22Rv1 (cell line): ENCODE data around the gene AKIRIN2.

Experiments used
- ZFX ChIP-seq: fragments of 450-650 bp; IDR thresholded peaks from 2 replicates; pipeline ENCODE4 v1.6.1; 2017; ENCODE audit warnings: antibody characterized with exemption, borderline replicate concordance
- TF ChIP-seq, protein P1 (sequence below): fragments of 450-650 bp; IDR thresholded peaks from 2 replicates; pipeline ENCODE4 v1.5.1; 2017; ENCODE audit warnings: mild to moderate bottlenecking

DNA sequence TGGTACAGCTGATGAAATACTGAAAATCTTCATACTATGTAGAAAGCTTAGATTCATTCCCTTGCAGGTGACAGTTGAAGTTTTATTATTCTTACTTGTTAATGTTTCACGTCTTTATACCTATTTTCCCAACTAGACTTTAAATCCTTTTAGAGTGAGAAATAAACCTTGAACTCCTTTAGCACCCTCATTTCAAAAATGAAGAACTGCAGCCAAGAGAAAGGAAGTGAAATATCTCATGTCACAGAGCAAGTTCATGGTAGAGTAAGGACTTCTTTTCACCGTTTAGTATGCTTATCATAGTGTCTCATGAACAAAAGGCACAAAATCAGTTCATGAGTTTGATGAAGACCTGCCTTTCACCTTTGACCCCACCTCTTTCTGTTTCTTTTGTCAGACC is 73.6 kb downstream of the AKIRIN2 start:
- TF ChIP-seq, protein P1, sequence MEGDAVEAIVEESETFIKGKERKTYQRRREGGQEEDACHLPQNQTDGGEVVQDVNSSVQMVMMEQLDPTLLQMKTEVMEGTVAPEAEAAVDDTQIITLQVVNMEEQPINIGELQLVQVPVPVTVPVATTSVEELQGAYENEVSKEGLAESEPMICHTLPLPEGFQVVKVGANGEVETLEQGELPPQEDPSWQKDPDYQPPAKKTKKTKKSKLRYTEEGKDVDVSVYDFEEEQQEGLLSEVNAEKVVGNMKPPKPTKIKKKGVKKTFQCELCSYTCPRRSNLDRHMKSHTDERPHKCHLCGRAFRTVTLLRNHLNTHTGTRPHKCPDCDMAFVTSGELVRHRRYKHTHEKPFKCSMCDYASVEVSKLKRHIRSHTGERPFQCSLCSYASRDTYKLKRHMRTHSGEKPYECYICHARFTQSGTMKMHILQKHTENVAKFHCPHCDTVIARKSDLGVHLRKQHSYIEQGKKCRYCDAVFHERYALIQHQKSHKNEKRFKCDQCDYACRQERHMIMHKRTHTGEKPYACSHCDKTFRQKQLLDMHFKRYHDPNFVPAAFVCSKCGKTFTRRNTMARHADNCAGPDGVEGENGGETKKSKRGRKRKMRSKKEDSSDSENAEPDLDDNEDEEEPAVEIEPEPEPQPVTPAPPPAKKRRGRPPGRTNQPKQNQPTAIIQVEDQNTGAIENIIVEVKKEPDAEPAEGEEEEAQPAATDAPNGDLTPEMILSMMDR = no peak
- TF ChIP-seq ZFX = no peak
